A549 (cell line): ENCODE results near the gene PKP2. TPM values are rescaled to one million over a fixed set of nuclear protein-coding genes. Genes with fewer than 3 reads are reported as not detected.

Experiments
- ATAC-seq, 2 experiments: fragments of 200-7000 bp in 1 of 2; fragments of >200 bp in 1 of 2; cut with Nextera tagmentation in 1 of 2; cut with Tn5 transposase in 1 of 2; 3 replicates each; pipeline versions ENCODE4 v1.8.0 to v1.9.1; 2018 to 2020; ENCODE audit warnings: mild to moderate bottlenecking in 1 of 2, moderate library complexity in 1 of 2
- CTCF ChIA-PET: fragments of 300-600 bp; sonication (Branson Sonifier 250); formaldehyde crosslinking; extraction: SDS; loops from one replicate; lab custom pipeline; 2021; ENCODE audit warnings: antibody characterized with exemption, inconsistent platforms; lab: Yijun Ruan, JAX
- POLR2A ChIA-PET: fragments of 350-600 bp; formaldehyde crosslinking; extraction: SDS; loops from one replicate; lab custom pipeline; 2021; ENCODE audit warnings: antibody characterized with exemption, inconsistent platforms; lab: Yijun Ruan, JAX
- DNase-seq, 2 experiments: peaks; one replicate each; pipeline versions ENCODE4 v3.0.0 to v3.0.0-alpha.2; 2011 to 2016; ENCODE audit warnings: low read depth in 1 of 2, low spot score in 1 of 2
- FAIRE-seq: peaks from 2 replicates; lab custom pipeline; 2011; peaks lifted over from hg19 to GRCh38; lab: Jason Lieb, UNC
- H3K27ac ChIP-seq, 2 experiments: fragments of >200 bp; sonication (Bioruptor Twin); formaldehyde crosslinking; 3 replicates each; pipeline ENCODE4 v1.5.1; 2016 to 2017
- H3K4me1 ChIP-seq: fragments of >200 bp; sonication (Bioruptor Twin); formaldehyde crosslinking; 3 replicates; pipeline ENCODE4 v1.6.1; 2016
- H3K4me2 ChIP-seq: fragments of >200 bp; sonication (Bioruptor Twin); formaldehyde crosslinking; 3 replicates; pipeline ENCODE4 v1.6.1; 2016
- H3K4me3 ChIP-seq: fragments of >200 bp; sonication (Bioruptor Twin); formaldehyde crosslinking; 3 replicates; pipeline ENCODE4 v1.5.1; 2016
- H3K9me3 ChIP-seq: fragments of >200 bp; sonication (Bioruptor Twin); formaldehyde crosslinking; 3 replicates; pipeline ENCODE4 v1.6.1; 2016
- BCL3 ChIP-seq: fragments of >200 bp; sonication (Bioruptor Twin); formaldehyde crosslinking; IDR thresholded peaks from 3 replicates; pipeline ENCODE4 v1.6.1; 2016
- BHLHE40 ChIP-seq: IDR thresholded peaks from 2 replicates; pipeline ENCODE4 v1.6.1; 2012; ENCODE audit warnings: low read depth, low read length, inconsistent platforms
- CBX2 ChIP-seq: fragments of 200-600 bp; sonication (generic); IDR thresholded peaks from 2 replicates; pipeline ENCODE4 v1.6.1; 2016; ENCODE audit warnings: low read depth, mild to moderate bottlenecking, borderline replicate concordance
- CEBPB ChIP-seq, 2 experiments: fragments of >200 bp in 1 of 2; sonication (Bioruptor Twin) in 1 of 2; formaldehyde crosslinking in 1 of 2; IDR thresholded peaks; 2 replicates each; pipeline ENCODE4 v1.6.1; 2012 to 2016
- CHD2 ChIP-seq: fragments of 150-350 bp; IDR thresholded peaks from 2 replicates; pipeline ENCODE4 v1.6.1; 2014; ENCODE audit warnings: low read length; ENCODE audit not compliant: partially characterized antibody
- EHMT2 ChIP-seq: fragments of 200-600 bp; sonication (generic); IDR thresholded peaks from 2 replicates; pipeline ENCODE4 v1.6.1; 2016; ENCODE audit warnings: antibody characterized with exemption, low read depth, mild to moderate bottlenecking, moderate library complexity
- ESRRA ChIP-seq: fragments of 150-350 bp; IDR thresholded peaks from 2 replicates; pipeline ENCODE4 v1.6.1; 2014; ENCODE audit warnings: mild to moderate bottlenecking, low read length, borderline replicate concordance
- FOSB ChIP-seq: fragments of 250-450 bp; sonication (Bioruptor Pico); IDR thresholded peaks from 2 replicates; pipeline ENCODE4 v1.5.0; 2020; ENCODE audit warnings: mild to moderate bottlenecking, moderate library complexity
- HES2 ChIP-seq: fragments of >200 bp; sonication (Bioruptor Twin); formaldehyde crosslinking; IDR thresholded peaks from 2 replicates; pipeline ENCODE4 v1.6.1; 2016
- JUN ChIP-seq, 2 experiments: fragments of >200 bp; sonication (Bioruptor Twin); formaldehyde crosslinking; IDR thresholded peaks; 2 replicates in 1 of 2; 3 replicates in 1 of 2; pipeline ENCODE4 v1.6.1; 2016 to 2017
- JUNB ChIP-seq: fragments of >200 bp; sonication (Bioruptor Twin); formaldehyde crosslinking; IDR thresholded peaks from 2 replicates; pipeline ENCODE4 v1.6.1; 2016
- KDM1A ChIP-seq: fragments of 200-600 bp; sonication (generic); IDR thresholded peaks from 2 replicates; pipeline ENCODE4 v1.6.1; 2016; ENCODE audit warnings: low read depth, mild to moderate bottlenecking
- KDM5A ChIP-seq: fragments of 200-600 bp; sonication (generic); IDR thresholded peaks from 2 replicates; pipeline ENCODE4 v1.6.1; 2016; ENCODE audit warnings: antibody characterized with exemption, mild to moderate bottlenecking
- MYC ChIP-seq: IDR thresholded peaks from 2 replicates; pipeline ENCODE4 v1.6.1; 2012; ENCODE audit warnings: mild to moderate bottlenecking, inconsistent platforms, low read length, improper control_type of control experiment, borderline replicate concordance
- NPAS2 ChIP-seq: fragments of 250-450 bp; sonication (Bioruptor Pico); IDR thresholded peaks from 2 replicates; pipeline ENCODE4 v1.8.0; 2022; ENCODE audit warnings: mild to moderate bottlenecking, moderate library complexity, borderline replicate concordance
- NR3C1 ChIP-seq: fragments of >200 bp; sonication (Bioruptor Twin); formaldehyde crosslinking; IDR thresholded peaks from 3 replicates; pipeline ENCODE4 v1.6.1; 2017
- PBX3 ChIP-seq: IDR thresholded peaks from 2 replicates; pipeline ENCODE4 v1.6.1; 2012
- PHF8 ChIP-seq: fragments of 200-600 bp; sonication (generic); IDR thresholded peaks from 2 replicates; pipeline ENCODE4 v1.6.1; 2016; ENCODE audit warnings: low read depth, mild to moderate bottlenecking, antibody characterized with exemption, moderate library complexity, borderline replicate concordance
- POLR2A ChIP-seq: IDR thresholded peaks from 2 replicates; pipeline ENCODE4 v1.6.1; 2012; ENCODE audit warnings: mild to moderate bottlenecking, low read length
- REST ChIP-seq: fragments of 200-600 bp; sonication (generic); IDR thresholded peaks from 2 replicates; pipeline ENCODE4 v1.6.1; 2016; ENCODE audit warnings: antibody characterized with exemption, mild to moderate bottlenecking, moderate library complexity
- RNF2 ChIP-seq: fragments of 200-600 bp; sonication (generic); IDR thresholded peaks from 2 replicates; pipeline ENCODE4 v1.6.1; 2016; ENCODE audit warnings: low read depth, mild to moderate bottlenecking, antibody characterized with exemption, moderate library complexity, borderline replicate concordance
- TP53 ChIP-seq: fragments of 250-450 bp; sonication (Bioruptor Pico); IDR thresholded peaks from 2 replicates; pipeline ENCODE4 v1.5.0; 2021; ENCODE audit warnings: mild to moderate bottlenecking, moderate library complexity
- ZFP36 ChIP-seq: fragments of 450-650 bp; IDR thresholded peaks from 2 replicates; pipeline ENCODE4 v1.6.1; 2014; ENCODE audit warnings: borderline replicate concordance; ENCODE audit not compliant: partially characterized antibody
- WGBS: methylation state at CpG from one replicate; pipeline ENCODE4 v1.1.6; 2017; ENCODE audit errors: missing lambda C conversion rate; 5-methylcytosine and 5-hydroxymethylcytosine counted together
- polyA plus RNA-seq, 4 experiments: library from polyadenylated mRNA; depleted of rRNA in 3 of 4; stranded (reverse); fragments of >200 nt; fragmentation: RNase III in 1 of 4; extraction: RNeasy Plus Mini Kit Qiagen cat#74134 plus additional on column Dnase treatment in 1 of 4; gene quantifications; 2 replicates in 3 of 4; 3 replicates in 1 of 4; pipeline ENCODE4 v1.2.3, GENCODE V29; 2011 to 2017

PKP2 gene
- polyA plus RNA-seq, 2 of the 4 experiments (the other 2 are of a cell fraction), result 2.3 to 7.1 TPM

- no peak for TF ChIP-seq MYC
- TF ChIP-seq POLR2A, result no peak
- no peak for TF ChIP-seq EHMT2
- no peak for TF ChIP-seq ESRRA
- no peak for TF ChIP-seq PHF8
- TF ChIP-seq CEBPB (IDR thresholded peaks at IDR 0.05), result no peak
- TF ChIP-seq TP53 (CRISPR knock-in tag), result no peak
- TF ChIP-seq CBX2, result no peak
- TF ChIP-seq RNF2, result no peak
- no peak for TF ChIP-seq FOSB (CRISPR knock-in tag)
- TF ChIP-seq BHLHE40, result no peak
- no peak for TF ChIP-seq NR3C1
- TF ChIP-seq BCL3, result no peak
- no peak for TF ChIP-seq NPAS2 (CRISPR knock-in tag)
- TF ChIP-seq CHD2, result no peak
- no peak for TF ChIP-seq ZFP36
- TF ChIP-seq HES2, result no peak
- TF ChIP-seq JUN (IDR thresholded peaks at IDR 0.05), result no peak
- no peaks in the 10 kb centered on the region for H3K4me1 ChIP-seq
- WGBS, result 82% methylated on average over 8 of the region's 8 CpGs
- ChIA-PET CTCF (no interaction called here), POLR2A (no interaction called here)
- H3K4me3 ChIP-seq, result no peak overlapping the region
- no peak for FAIRE-seq
- no peak overlapping the region for H3K27ac ChIP-seq
- no peak for ATAC-seq
- DNase-seq, result no peak
- H3K9me3 ChIP-seq, result no peaks in the 10 kb centered on the region
- H3K4me2 ChIP-seq, result no peak overlapping the region
These were observed 27.7 kb downstream of the PKP2 start for GRCh38 chr12:32868885-32869284.

GRCh38 chr12:32864731-32865130 lies 31.8 kb downstream of the PKP2 start:
- CTCF ChIA-PET, result no interaction called here
- no peak for FAIRE-seq
- POLR2A ChIA-PET, result no interaction called here
- Histone ChIP-seq H3K4me2 (no peak overlapping the region), H3K4me1 (no peaks in the 10 kb centered on the region), H3K27ac (no peak overlapping the region), H3K4me3 (no peak overlapping the region), H3K9me3 (no peaks in the 10 kb centered on the region)
- no peak for DNase-seq
- 72% methylated on average over 2 of the region's 2 CpGs for WGBS
- TF ChIP-seq TP53 (CRISPR knock-in tag) (no peak), JUNB (no peak), KDM1A (no peak), KDM5A (no peak), MYC (no peak), REST (no peak), PBX3 (no peak)
- ATAC-seq, result no peak
